DOHH2 (cell line): Measurements from ENCODE around the gene ENO2.

Experiments used
- CTCF ChIP-seq: fragments of 200-600 bp; sonication (generic); IDR thresholded peaks from one replicate; pipeline ENCODE4 v1.5.1; 2014; ENCODE audit warnings: antibody characterized with exemption, mild to moderate bottlenecking, low read depth, low read length; ENCODE audit not compliant: poor library complexity, severe bottlenecking
- EZH2phosphoT487 ChIP-seq: fragments of 200-600 bp; sonication (generic); IDR thresholded peaks from 2 replicates; pipeline ENCODE4 v1.6.1; 2017; ENCODE audit warnings: borderline replicate concordance, mild to moderate bottlenecking, antibody characterized with exemption, low read length, moderate library complexity, mixed read lengths

GRCh38 chr12:6899837-6900519 is 14.4 kb upstream of the ENO2 start:
- TF ChIP-seq CTCF: no peak
- no peak for TF ChIP-seq EZH2phosphoT487
